Stimulated activated CD4-positive, alpha-beta T cell treated with anti-CD3 and anti-CD28 coated beads, Interleukin-4, amount 100 ng/mL, for 4 hours (primary cell): ENCODE measurements around the gene SNX25.
A peak's percentile ranks its signal among the peaks of the same experiment; 100 is the strongest.
"Not testable (repeated sequence)": the region's sequence is repeated elsewhere in the genome, so short reads cannot be mapped to it uniquely, and the experiment has no call there.

Experiments used
- DNase-seq, 2 experiments: peaks; one replicate each; pipeline ENCODE4 v3.0.0-alpha.2; 2020

Gene SNX25

DNA sequence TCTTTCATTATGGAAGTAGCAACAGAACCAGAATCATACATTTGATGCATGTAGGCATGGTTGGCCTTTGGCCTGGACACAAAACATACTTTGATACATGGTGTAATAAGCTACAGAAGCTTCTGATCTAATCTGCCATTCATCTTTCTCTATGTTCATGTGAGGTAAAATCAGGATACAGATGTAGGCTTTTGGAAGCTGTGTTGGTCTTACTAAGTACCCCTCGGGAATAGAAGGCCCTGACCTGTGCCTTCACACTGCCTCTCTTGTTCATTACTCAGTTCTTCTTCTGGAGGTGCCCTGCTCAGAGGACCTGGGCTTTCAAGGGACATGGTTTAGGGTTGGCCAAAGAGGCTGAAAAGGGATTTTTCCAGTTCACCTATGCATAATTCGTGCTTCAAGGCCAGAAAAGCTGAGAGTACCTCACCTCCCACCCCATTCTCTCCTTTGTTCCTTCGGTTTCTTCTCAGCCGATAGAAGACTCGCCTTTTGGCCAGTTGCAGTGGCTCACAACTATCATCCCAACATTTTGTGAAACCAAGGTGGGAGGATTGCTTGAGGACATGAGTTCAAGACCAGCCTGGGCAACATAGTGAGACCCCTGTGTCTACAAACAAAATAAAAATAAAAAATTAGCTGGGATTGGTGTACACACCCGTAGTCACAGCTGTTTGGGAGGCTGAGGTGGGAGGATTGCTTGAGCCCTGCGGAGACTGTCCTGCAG, 25.9 kb downstream of the SNX25 start:
- DNase-seq, result no peak

DNA sequence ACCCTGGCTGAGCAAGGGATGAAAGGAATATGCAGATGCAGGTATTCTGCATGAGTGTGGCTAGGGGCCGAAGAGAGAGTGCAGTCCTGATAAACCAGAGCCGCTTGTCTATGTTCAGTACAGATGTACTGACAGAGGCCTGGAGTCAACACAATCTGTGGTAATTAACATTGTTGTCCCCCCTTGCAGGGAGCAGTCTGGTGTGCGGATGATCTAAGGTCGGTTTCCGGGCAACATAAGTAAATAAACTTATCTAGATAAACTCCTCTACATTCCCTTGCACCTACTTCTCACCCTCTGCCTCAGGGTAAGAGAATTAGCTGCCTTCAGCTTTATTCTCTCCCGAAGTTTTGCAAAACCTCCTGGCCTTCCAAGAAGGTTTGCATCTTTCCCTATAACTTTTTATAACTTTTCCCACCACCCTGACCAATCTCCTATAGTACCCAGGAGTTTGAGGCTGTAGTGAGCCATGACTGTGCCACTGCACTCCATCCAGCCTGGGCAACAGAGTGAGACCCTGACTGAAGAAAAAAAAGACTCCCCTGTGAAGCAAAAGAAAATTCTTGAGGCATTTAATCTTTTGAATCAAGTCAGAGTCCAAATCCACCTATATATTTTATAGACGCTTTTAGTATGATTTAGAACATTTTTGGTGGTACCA, 26.6 kb downstream of the SNX25 start:
- DNase-seq, result no peak

DNA sequence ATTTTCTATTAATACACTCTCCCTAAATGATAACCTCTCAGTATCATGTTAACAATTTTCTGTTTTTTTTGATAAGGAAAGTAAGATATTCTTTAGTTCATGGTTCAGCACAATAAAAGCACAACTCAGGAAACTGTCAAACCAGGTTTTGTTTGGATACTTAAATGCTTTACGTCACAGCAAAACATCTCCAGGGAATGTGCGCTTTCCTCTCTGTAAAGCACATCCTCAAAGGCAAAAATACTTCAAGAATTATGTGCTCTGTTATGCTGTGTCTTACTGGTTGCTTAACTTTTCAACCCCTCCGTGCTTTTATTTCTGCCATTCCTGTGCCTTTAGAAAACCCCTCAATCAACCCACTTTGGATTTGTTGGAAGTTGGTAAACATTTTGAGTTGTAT, 27.8 kb downstream of the SNX25 start:
- DNase-seq, result no peak

DNA sequence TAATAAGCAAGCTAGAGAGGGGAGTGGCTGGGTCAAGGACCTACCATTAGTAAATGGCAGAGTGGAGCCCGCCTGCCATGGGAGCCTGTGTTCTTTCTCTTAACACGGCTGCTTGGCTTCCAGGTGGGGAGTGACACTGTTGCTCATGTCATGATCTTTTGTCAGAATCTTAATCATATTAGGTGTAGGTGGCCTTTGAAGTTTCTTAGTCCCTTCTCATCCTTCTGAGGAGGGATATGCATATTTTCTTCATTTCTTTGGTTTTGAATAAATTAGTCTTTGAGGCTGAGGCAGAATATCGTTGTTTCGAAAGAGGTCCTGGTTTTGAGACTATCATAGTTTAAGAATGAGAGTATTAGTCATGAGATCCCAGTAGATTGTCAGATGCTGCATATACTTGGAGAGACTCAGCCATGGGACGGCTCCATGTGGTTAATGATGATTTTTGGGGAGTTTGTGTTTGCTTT, 28.9 kb downstream of the SNX25 start:
- DNase-seq, result peak in 1 of 2 experiments; percentile 8

DNA sequence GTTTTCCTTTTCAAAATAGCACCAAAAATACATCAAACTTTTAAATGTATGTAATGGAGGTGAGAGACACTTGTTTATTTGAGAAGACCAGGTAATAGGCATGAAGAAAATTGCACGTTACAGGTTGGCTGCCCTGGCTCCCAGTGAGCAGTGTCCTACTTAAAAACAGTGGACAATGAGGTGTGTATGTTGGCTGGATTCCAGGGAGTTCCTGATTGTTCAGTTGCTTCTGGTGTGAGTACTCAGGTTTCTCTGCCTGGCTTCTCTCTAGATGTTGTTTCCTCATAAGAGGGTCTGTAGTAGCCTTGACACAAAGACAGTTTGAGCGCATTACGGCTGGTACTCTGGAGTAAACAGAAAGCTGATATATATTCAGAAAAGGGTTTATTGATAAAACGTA, 29.4 kb downstream of the SNX25 start:
- no peak for DNase-seq

DNA sequence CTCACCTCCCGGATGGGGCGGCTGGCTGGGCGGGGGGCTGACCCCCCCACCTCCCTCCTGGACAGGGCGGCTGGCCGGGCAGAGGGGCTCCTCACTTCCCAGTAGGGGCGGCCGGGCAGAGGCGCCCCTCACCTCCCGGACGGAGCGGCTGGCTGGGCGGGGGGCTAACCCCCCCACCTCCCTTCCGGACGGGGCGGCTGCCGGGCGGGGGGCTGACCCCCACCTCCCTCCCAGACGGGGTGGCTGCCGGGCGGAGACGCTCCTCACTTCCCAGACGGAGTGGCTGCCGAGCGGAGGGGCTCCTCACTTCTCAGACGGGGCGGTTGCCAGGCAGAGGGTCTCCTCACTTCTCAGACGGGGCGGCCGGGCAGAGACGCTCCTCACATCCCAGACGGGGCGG, 31.1 kb downstream of the SNX25 start:
- not testable (repeated sequence) for DNase-seq

DNA sequence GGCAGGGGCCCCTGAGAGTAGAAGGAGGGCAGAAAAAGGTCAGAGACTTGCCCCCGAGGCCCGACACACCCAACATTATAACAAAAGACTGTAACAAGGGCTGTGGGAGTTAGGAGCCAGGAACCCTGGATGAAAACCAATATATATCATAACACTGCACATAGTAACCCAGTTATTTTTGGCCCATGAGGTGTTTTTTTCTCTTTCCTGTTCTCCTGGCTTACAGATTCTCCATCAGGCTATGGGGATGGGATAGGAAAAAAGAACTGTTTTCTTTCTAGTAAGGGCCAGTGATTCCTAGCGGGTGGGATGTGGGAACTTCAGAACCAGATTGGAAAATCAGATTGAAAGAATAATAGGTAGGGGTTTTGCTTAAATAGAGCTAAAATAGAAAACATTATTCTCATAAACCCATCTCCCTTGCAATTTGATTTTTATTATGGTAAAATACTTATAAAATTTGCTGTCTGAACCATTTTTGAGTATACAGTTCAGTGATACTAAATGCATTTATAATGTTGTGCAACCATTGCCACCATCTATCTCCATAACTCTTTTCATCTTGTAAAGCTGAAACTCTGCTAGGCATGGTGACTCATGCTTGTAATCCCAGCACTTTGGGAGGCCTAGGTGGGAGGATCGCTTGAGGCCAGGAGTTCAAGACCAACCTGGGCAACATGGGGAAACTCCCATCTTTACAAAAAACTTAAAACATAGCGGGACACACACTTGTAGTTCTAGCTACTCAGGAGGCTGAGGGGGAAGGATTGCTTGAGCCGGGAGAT, 33.5 kb downstream of the SNX25 start:
- DNase-seq, result no peak

DNA sequence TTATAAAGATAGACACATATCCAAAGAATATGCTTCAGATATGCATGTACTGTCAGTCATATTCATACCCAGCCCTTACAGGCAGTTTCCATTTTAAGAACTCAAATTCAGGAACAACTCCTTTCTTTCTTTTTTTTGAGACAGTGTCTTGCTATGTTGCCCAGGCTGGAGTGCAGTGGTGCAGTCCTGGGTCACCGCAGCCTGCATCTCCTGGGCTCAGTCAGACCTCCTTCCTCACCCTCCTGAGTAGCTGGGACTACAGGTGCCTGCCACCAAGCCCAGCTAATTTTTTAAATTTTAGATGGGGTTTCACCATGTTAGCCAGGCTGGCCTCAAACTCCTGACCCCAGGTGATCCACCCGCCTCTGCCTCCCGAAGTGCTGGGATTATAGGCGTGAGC, 34.5 kb downstream of the SNX25 start:
- DNase-seq, result no peak

DNA sequence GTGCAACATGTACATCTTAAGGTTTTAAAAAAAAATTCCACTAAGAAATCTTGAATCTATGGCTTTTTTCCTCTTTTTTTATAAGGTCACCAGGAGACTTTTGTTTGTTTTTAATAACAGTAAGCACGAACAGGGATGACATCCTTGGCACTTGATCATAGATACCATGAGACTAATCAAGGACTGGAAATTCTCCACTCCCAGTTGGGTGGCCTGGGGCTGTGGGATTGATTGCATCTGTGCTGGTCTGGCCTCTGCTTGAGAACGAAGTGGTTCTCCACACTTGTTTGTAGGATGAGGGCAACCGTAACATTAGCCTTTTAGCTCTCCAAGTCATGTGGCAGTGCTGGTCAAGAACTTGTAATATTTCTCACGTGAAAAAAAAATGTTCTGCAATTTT, 35.4 kb downstream of the SNX25 start:
- DNase-seq, result no peak

DNA sequence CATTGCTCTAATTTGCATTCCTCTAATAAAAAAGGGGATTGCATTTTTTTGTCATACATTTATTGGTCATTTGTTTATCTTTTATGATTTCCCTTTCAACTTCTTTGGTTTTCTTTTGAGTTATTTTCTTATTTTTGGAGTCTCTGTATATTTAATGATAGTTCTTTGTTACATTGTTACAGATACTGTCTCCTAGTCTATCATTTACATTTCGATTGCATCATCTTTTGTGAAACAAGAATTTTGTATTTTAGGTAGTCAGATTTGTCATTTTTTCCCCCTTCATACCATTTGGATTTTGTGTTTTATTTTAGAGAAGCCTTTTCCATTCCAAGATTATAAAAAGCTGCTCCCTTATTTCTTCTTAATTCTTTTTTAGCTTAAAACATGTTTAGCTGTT, 37.1 kb downstream of the SNX25 start:
- DNase-seq, result no peak

DNA sequence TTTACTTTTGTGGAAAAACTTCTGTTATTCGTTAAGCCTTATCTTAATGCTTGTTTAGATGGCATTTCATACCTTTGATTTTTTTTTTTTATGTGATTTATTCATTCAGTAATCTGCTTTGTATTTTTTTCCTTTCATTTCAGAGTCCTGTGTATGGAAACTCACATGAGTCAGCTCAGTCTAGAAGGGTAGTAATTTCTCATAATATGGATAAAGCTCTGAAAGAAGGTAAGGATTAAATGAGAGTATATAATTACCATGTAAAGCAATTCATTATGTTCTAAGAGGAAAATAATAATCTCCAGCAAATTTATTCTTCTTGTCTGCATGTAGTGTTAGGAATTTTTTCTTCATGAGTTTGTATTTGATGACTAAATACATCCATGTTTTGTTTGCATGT, 37.8 kb downstream of the SNX25 start:
- DNase-seq, result no peak

DNA sequence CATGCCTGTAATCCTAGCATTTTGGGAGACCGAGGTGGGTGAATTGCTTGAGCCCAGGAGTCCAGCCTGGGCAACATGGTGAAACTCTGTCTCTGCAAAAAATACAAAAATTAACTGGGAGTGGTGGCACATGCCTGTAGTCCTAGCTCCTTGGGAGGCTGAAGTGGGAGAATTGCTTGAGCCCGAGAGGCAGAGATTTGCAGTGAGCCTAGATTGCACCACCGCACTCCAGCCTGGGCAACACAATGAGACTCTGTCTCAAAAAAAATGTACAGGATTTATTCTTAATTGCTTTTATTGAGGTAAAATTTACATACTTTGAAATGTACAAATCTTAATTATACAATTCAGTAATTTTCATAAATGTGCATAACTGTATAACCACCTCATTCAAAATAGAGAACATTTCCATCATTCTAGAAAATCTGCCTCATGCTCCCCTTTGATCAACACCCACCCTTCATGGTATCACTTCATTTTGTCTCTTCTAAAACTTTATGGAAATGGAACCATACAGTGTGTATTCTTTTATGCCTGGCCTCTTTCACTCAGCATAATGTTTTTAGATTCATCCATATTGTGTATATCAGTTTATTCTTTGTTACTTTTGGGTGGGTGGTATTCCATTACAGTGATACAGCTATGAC, 39.1 kb downstream of the SNX25 start:
- DNase-seq, result no peak

DNA sequence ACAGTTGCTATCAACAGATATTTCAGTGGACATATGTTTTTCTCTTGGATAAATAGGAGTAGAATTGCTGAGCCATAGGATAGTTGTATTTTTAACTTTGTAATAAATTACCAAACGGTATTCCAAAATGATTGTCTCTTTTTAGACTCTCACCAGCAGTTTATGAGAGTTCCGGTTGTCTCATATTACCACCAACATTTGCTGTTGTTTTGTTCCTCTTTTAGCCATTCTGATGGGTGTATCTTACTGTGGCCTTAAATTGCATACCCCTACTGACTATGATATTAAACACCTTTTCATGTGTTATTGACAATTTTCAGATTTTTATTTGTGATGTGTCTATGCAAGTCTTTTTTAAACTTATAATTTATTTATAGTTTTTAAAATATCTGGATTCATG, 39.7 kb downstream of the SNX25 start:
- DNase-seq, result no peak

DNA sequence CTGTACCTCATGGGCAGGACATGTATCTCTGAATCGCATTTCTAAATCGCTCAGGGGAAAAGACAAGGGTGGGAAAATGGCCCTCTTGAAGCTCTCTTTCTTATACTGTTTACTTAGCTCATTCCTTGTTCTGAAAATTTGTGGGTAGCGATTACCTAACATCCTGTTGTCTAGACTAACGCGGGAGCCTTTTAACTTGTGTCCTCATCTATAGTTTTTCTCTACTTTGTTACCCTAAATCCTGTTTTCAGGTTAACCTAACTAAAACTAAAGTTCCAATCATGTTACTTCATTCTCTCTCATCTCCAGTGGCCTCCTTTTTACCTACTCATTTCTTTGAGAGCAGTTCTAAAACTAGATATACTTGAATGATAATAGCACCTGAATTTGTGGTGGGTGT, 45.0 kb downstream of the SNX25 start:
- DNase-seq, result no peak

DNA sequence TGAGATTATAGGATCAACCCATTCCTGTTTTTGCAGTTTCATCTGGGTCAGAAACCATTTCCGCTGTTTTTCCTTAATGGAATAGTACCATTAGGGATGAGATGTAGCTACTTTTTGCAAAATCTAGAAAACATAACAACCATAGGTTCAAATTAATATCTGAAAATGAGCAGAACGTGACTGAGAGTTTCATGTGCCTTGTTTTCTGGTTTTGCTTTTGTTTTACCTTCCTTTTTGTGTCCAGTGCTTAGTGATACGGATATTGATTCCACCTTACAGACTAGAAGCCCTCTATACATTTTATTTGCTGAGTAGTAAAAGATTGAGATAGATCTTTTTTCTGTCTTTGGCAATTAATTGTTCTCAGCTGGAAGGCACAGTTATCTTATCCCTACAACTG, 46.5 kb downstream of the SNX25 start:
- no peak for DNase-seq

DNA sequence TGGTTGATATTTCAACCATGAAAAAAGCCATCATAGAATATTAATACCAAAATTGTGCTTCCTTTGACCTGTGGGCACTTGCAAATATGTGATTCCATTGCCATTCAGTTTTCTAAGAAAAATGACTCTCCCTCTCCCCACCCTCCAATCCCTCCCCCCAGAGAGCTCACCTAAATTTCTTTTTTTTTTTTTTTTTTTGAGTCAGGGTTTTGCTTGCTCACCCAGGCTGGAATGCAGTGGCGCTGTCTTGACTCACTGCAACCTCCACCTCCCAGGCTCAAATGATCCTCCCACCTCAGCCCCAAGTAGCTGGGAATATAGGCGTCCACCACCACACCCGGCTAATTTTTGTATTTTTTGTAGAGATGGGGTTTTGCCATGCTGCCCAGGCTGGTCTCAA, 47.0 kb downstream of the SNX25 start:
- DNase-seq, result no peak

DNA sequence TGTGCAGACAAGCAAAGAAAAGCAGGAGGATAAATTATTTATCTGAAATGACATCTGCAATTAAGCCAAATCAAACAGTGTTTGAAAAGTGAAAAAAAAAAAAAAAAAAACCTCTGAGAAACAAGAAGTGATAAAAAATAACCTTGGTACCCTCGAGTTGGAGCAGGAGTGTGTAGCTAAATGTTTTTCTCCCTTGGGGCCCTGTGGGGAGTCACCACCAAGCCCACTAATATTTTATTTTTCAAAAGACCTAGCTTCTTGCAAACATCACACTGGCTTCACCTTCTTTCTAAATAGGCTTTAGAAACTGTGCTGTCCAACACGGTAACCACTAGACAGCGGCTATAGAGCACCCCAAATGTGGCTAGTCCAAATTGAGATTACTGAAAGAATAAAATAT, 47.7 kb downstream of the SNX25 start:
- no peak for DNase-seq

DNA sequence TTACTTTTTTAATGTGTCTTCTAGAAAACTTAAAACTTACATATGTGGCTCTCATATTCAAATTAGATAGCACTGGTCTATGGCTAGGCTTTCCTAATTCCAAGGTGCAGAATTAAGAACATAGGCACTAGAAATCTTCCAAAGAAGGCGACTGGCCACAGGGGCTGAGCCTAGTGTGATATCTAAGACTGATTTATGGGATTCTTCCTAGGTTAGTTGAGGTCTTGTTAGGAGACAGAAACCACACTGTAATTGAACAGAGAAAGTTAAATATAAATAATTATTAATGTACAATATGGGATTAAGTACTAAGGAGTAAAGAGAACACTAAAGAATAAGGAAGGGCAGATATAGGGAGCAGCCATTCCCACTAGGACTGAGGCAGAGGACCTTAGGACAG, 48.3 kb downstream of the SNX25 start:
- no peak for DNase-seq

DNA sequence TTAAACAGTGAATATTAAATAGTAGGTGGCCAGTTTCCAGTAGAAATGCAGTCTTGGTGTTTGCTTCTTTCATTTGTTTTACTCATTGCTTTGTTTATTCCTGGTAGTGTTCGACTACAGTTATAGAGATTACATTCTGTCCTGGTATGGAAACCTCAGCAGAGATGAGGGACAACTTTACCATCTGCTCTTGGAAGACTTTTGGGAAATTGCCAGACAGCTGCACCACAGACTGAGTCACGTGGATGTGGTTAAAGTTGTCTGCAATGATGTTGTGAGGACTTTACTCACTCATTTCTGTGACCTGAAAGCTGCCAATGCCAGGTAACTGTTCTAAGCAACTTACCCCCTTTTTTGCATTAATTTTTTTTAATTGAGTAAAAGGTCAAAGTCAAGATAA, 49.3 kb downstream of the SNX25 start:
- DNase-seq, result not testable (repeated sequence)

DNA sequence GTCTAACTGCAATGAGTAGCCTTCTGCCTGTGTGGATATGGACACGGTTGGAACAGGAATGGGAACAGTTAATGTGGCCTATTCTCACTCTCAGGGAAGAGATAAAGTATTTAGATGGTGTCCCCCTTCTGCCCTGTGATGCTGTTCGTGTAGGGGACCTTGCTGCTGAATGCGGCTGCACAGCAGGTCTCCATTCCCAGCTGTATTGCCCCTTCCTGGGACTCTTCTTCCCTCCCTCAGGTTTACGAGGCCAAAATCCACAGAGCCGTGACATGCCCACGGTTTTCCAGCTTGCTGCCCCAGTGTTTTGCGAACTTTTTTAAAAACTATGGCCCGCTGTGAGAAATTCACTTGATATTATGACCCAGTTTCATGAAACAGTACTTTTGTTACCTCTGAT, 50.3 kb downstream of the SNX25 start:
- no peak for DNase-seq

DNA sequence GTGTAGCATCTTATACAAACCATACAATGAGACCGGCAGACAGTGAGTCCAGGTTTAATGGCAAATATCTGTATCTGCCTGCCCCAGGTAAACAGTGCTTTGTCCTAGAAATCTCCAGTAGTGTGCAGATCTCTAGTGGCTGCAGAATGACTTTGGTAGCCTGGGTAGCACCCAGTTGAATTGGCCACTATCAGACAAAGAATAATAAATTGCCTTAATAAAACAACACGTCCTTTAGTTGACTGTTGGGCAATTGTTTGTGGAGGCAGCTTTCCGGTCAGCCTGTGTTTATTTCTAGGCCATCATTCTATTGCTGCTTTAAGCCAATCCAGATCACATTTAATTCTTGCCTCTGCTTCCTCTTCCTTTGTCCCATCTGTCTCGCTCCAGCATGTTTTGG, 52.5 kb downstream of the SNX25 start:
- DNase-seq, result no peak

DNA sequence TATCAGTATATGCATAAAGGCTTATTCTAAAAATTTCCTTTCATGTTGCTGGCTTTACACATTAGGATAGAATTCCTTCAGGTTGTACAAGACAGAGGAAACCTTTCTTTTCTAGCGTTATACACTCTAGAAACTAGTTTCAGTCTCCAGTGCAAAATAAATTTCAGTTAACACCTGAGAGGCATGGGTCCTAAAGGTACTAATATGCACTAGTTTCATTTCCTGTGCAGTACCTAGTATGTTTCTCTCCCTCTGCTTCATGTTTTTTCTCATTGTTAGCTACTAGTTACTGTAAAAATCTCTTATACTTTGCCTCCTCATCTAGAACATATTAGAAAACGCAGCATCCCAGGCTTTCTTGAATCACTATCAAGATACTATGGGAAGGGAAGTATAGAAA, 54.0 kb downstream of the SNX25 start:
- no peak for DNase-seq

DNA sequence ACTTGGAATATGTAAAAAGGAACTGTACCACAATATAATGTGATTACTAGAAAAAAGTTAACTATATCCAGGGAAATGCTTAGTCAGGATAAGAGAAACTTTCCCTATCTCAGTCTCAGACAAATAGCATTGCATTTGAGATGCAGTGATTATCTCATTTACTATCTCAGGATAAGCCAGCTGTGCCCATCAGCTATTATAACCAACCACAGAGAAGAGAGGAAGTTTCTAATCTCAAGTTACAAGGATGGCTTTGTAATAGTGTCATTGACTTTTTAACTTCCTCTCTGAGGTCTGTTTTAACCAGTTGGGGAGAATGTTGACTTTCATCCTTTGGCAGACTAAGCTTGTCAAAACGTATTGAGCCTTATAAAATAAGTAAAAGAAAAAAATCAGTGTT, 56.5 kb downstream of the SNX25 start:
- DNase-seq, result no peak

DNA sequence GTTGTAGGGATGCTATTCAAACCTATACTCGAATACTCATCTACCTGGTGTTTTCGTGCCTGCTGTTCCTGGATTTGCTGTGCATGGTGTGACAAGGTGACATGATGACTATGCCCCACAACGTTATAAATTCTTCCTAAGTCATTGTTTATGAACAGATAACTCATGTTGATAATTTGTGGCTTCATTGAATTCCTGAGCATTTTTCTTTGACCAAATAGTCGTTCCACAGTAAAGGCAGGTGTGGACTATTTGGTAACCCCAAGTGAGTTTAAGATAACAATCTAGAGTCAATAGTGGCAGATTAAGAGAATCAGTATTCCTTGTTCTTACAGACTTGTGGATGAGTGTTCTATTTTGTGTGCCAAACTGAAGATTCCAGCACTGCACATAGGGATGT, 59.9 kb downstream of the SNX25 start:
- no peak for DNase-seq
